GM10266 (cell line): ENCODE measurements around the gene CRB1.

Experiments
- DNase-seq: peaks from one replicate; pipeline ENCODE4 v3.0.0; 2012; ENCODE audit errors: extremely low spot score
- TF ChIP-seq, protein P1 (sequence below): IDR thresholded peaks from 2 replicates; pipeline ENCODE4 v1.5.1; 2012; ENCODE audit warnings: mild to moderate bottlenecking, low read depth; ENCODE audit not compliant: control insufficient read depth, insufficient read depth; ENCODE audit errors: missing control alignments

The CRB1 gene

DNA sequence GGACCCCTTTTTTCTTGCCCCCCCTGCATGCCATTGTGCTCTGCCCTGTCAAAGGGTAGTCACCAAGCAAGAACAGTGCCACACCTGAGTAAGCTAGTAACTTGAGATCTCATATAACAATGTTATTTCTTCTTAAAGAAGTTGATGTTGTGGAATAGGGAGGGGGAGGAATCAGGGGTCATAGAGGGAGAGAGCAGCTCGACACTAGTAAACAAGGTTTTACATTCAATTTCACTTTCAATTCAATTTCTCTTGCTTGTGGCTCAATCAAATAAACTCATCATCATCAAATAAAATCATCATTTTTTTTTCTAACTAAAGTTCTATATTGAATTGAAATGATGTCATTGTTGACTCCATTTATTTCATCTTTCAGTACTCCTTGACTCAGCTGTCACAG, 106.4 kb downstream of the CRB1 start:
- DNase-seq = no peak
- TF ChIP-seq, protein P1, sequence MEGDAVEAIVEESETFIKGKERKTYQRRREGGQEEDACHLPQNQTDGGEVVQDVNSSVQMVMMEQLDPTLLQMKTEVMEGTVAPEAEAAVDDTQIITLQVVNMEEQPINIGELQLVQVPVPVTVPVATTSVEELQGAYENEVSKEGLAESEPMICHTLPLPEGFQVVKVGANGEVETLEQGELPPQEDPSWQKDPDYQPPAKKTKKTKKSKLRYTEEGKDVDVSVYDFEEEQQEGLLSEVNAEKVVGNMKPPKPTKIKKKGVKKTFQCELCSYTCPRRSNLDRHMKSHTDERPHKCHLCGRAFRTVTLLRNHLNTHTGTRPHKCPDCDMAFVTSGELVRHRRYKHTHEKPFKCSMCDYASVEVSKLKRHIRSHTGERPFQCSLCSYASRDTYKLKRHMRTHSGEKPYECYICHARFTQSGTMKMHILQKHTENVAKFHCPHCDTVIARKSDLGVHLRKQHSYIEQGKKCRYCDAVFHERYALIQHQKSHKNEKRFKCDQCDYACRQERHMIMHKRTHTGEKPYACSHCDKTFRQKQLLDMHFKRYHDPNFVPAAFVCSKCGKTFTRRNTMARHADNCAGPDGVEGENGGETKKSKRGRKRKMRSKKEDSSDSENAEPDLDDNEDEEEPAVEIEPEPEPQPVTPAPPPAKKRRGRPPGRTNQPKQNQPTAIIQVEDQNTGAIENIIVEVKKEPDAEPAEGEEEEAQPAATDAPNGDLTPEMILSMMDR = no peak

DNA sequence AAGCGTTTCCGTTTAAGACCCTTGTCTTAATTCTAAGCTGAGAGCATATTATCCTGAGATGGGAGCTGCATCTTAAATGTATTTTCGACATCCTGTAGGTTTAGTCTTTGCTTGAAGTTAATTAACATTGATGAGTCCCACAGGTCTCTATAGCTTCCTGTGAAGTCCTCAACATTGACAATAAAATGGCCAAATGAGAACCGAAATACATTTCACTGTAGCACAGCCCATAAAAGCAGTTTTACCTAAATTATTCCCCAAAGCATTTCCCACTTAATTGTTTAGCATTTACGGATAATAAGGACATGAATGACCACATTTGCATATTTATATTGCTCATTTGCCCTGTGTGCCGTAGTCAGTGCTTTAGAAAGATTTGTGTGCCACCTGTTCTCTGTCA, 116.4 kb downstream of the CRB1 start:
- no peak for DNase-seq
- TF ChIP-seq, protein P1 = no peak

DNA sequence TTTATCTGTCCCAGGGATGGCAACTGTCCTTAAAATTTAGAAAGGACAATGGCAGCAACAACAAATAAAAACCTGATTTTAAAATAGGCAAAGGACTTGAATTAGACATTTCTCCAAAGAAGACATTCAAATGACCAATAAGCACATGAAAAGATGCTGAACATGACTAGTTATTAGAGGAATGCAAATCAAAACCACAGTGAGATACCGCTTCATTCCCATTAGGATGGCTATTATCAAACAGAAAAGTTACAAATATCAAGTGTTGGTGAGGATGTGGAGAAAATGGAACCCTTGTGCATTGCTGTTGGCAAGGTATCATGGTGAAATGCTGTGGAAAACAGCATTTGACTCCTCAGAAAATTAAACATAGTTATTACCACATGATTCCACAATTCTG, 120.7 kb downstream of the CRB1 start:
- no peak for DNase-seq
- TF ChIP-seq, protein P1 = no peak

DNA sequence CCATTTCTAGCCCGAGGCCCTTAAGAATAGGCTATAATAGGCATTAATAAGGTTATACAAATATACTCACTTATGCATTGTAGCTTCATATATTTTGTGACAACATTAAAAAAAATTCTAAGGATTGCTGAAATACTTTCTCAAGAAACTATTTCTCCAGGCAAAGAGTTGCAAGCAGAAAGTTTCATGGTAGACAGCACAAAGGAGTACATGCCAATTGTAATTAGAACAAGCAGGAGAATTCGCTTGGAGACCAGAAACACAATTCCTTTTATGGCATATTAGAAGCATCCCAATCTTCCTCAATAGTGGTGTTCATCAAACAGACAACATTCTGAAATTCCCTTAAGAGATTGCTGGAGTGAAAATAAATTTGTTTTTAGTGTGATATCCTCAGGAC, 122.8 kb downstream of the CRB1 start:
- TF ChIP-seq, protein P1 = no peak
- DNase-seq = no peak

DNA sequence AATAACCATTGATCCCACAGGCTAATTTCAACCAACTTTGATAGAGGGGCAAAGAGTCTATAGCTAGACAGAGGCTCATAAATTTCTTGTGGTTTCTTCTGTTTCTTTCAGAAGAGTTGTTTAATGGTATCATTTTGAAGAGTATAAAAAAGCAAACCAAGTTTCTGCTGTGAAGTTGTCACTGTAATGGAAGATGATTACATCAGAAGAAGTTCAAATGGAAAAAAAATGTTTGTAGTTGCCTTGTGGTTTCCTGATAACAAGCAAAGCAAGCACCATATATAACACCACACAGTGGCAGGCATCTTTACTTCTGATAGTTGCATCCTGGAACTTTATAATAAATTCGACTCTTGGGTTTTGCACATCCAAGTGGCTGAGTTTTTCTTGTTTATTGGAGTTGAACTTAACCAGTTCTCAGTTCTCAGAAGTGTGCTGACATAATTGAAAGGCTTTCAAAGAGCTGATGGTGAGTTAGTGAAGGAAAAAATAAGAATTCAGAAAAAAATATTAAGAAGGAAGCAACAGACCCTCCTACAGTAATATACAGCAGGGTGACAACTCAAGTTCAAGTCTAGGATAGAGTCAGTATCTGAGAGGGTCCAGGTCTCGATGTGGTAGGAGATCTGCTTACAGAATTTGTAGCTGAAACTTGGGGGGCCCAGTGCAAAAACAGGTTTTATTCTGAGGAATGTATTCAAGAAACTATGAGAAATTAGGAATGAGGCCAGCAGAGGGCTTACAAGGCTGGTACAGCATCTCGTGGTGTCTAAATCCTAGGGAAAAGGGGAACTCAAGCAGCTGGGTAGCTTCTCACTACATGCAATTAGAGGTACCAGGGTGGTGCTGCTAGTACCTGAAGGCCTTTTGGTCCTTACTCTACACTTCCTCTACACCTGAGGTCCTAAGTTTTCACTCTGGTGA, 123.5 kb downstream of the CRB1 start:
- DNase-seq = no peak
- TF ChIP-seq, protein P1 = no peak

DNA sequence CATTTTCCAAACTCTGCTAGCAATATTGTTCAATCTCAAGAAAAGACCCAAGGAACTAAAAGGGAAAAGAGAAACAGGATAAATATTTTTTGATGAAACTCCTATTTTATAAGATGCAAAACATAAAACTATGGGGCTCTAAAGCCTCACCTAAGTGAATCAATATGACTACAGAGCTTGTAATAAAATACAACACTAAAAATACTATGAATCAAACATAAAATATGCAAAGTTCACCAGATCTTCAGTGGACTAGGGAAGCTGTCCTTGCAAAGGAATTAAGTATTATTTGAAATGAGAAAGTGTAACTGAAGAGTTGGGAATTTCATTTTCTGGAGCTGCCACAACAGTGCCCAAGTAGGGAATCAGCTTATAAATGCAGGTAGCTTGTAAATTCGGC, 124.5 kb downstream of the CRB1 start:
- no peak for DNase-seq
- TF ChIP-seq, protein P1 = no peak

DNA sequence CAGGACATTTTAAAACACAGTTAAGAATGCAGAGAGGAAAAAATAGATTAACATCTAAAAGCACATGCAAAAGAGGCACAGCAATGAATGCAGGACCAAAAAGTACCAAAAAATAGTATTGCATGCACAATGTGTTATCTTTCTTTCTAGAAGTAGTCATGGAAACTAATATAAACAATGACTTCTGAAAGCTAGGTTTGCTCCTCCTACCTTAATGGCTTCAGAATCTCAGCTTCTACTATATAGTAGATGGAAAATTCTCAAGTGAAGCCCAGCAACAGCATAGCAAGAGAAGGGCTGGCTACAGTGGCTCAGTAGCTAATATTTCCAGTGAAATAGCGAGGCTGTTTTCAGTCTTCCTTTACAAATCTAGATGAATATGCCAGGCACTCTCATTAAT, 125.1 kb downstream of the CRB1 start:
- TF ChIP-seq, protein P1 = no peak
- DNase-seq = no peak
